HepG2 (cell line): Measurements from ENCODE around the gene IFIT1B. TPM values are rescaled to one million over a fixed set of nuclear protein-coding genes. Genes with fewer than 3 reads are reported as not detected.

Experiments used
- ADNP ChIP-seq: sonication (generic); formaldehyde crosslinking; IDR thresholded peaks from 2 replicates; pipeline ENCODE4 v1.4.0; 2020; ENCODE audit warnings: missing genetic modification reagents
- CREM ChIP-seq, 2 experiments: sonication (generic) in 1 of 2; formaldehyde crosslinking in 1 of 2; IDR thresholded peaks; 2 replicates each; pipeline versions ENCODE4 v1.4.0 to v1.6.1; 2016 to 2020; ENCODE audit warnings: antibody characterized with exemption in 1 of 2, mild to moderate bottlenecking in 1 of 2, missing genetic modification reagents in 1 of 2
- DNMT1 ChIP-seq: sonication (generic); formaldehyde crosslinking; IDR thresholded peaks from 2 replicates; pipeline ENCODE4 v1.5.1; 2020; ENCODE audit warnings: mild to moderate bottlenecking, missing genetic modification reagents
- EED ChIP-seq: sonication (generic); formaldehyde crosslinking; IDR thresholded peaks from 2 replicates; pipeline ENCODE4 v1.5.0; 2020; ENCODE audit warnings: mild to moderate bottlenecking, missing genetic modification reagents
- MYNN ChIP-seq: sonication (generic); formaldehyde crosslinking; IDR thresholded peaks from 2 replicates; pipeline ENCODE4 v1.4.0; 2020; ENCODE audit warnings: mild to moderate bottlenecking, low read depth, missing genetic modification reagents
- SIN3A ChIP-seq: IDR thresholded peaks from 2 replicates; pipeline ENCODE4 v1.6.1; 2011; ENCODE audit warnings: low read depth, mild to moderate bottlenecking, control low read depth, low read length, borderline replicate concordance
- TCF7L2 ChIP-seq: IDR thresholded peaks from 2 replicates; pipeline ENCODE4 v1.6.1; 2011; ENCODE audit warnings: mild to moderate bottlenecking, low read depth, low read length, moderate library complexity
- YEATS2 ChIP-seq: sonication (generic); formaldehyde crosslinking; IDR thresholded peaks from 2 replicates; pipeline ENCODE4 v1.4.0; 2020; ENCODE audit warnings: missing genetic modification reagents, borderline replicate concordance
- ZNF468 ChIP-seq: sonication (generic); formaldehyde crosslinking; IDR thresholded peaks from 2 replicates; pipeline ENCODE4 v1.8.0; 2022; ENCODE audit warnings: mild to moderate bottlenecking, moderate library complexity, missing genetic modification reagents
- ZNF543 ChIP-seq: sonication (generic); formaldehyde crosslinking; IDR thresholded peaks from 2 replicates; pipeline ENCODE4 v1.4.0; 2020; ENCODE audit warnings: mild to moderate bottlenecking, missing genetic modification reagents
- ZNF7 ChIP-seq: IDR thresholded peaks from 2 replicates; pipeline ENCODE4 v1.6.1; 2016; ENCODE audit warnings: missing biosample characterization, missing genetic modification reagents
- ZNF724P ChIP-seq: sonication (generic); formaldehyde crosslinking; IDR thresholded peaks from 2 replicates; pipeline ENCODE4 v1.8.0; 2022; ENCODE audit warnings: missing genetic modification reagents, borderline replicate concordance
- ZNF850 ChIP-seq: sonication (generic); formaldehyde crosslinking; conservative IDR thresholded peaks from 2 replicates; pipeline ENCODE4 v1.9.0; 2021; ENCODE audit warnings: mild to moderate bottlenecking, missing genetic modification reagents
- polyA plus RNA-seq, 8 experiments: library from polyadenylated mRNA; depleted of rRNA in 3 of 8; stranded (reverse) in 7 of 8; unstranded in 1 of 8; fragments of >200 nt; fragmentation: Illumina TruSeq in 4 of 8; extraction: Trizol in 4 of 8; gene quantifications; 2 replicates each; pipeline versions ENCODE4 v1.2.1 to v1.2.3, GENCODE V29; 2011 to 2016; ENCODE audit warnings: low read depth in 4 of 8, missing spikeins in 1 of 8, mixed read lengths in 1 of 8; ENCODE audit not compliant: insufficient read depth in 1 of 8
- total RNA-seq, 5 experiments: library from RNA; depleted of rRNA; stranded (reverse); fragments of >200 nt; fragmentation: Illumina TruSeq; extraction: Trizol; gene quantifications; 2 replicates each; pipeline ENCODE4 v1.2.3, GENCODE V29; 2016; ENCODE audit warnings: low read depth in 1 of 5
- TF ChIP-seq, protein P1 (sequence below): sonication (generic); formaldehyde crosslinking; IDR thresholded peaks from 2 replicates; pipeline ENCODE4 v1.8.1; 2022; ENCODE audit warnings: low read depth, mild to moderate bottlenecking, missing genetic modification reagents
- TF ChIP-seq, protein P2 (sequence below): sonication (generic); formaldehyde crosslinking; IDR thresholded peaks from 2 replicates; pipeline ENCODE4 v1.4.0; 2020; ENCODE audit warnings: missing genetic modification reagents
- TF ChIP-seq, protein P3 (sequence below): sonication (generic); formaldehyde crosslinking; IDR thresholded peaks from 2 replicates; pipeline ENCODE4 v1.4.0; 2020; ENCODE audit warnings: missing genetic modification reagents
- TF ChIP-seq, protein P4 (sequence below): sonication (generic); formaldehyde crosslinking; IDR thresholded peaks from 2 replicates; pipeline ENCODE4 v1.8.1; 2023; ENCODE audit warnings: mild to moderate bottlenecking, moderate library complexity, missing genetic modification reagents
- TF ChIP-seq, protein P5 (sequence below): sonication (generic); formaldehyde crosslinking; IDR thresholded peaks from 2 replicates; pipeline ENCODE4 v1.8.0; 2022; ENCODE audit warnings: missing genetic modification reagents, low read depth, mild to moderate bottlenecking, borderline replicate concordance

IFIT1B gene
- total and polyA plus RNA-seq, 2 of the 13 experiments (the other 11 are each of a cell fraction or from before 2014, with no cell fraction given) = not detected

DNA sequence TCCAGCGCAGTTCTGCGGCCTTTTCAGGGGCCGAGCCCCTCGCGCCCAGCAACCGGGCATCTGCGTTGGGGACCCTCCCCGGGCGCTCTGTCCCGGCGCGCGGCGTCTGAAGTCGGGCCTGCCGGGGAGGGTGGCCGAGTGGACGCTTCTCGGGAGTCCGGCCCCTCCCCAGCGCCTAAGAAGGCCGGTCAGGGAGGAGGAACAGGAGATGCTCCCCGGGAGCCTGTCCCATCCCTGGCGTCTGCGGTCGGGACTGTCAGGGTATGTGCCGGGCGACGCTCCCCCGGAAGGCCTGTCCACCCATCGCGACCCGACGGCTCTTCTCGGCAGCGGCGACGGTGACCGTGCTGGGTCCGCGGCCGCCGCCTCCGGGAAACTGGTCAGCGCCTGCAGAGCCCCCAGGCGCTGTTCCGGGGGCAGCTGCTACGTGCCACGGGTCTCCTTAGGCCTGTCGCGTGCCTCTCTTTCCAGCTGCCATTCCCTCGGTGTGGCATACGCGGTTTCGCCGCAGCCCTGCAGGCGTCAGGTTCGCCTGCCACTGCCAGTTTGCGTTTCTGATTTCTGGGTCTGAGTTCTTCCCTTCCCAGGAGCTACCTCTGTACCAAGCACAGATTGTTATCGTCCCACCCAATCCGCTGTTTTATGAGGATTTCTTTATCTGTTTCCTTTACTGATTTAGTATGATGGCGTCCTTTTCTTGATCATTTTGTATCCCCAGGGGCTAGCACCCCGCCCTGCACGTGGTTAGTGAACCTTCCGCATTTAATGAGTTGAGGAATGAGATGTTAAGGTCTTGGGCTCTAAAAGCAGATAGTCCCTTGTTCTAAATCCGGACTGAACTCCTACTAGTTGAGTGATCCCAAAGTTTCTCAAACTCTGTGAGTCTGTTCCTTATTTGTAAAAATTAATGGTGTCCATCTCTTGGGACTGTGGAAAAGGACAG is 37.3 kb downstream of the IFIT1B start (continued):
- TF ChIP-seq ZNF468 (CRISPR knock-in tag) (no peak), EED (CRISPR knock-in tag) (no peak), TCF7L2 (no peak), ADNP (CRISPR knock-in tag) (no peak), YEATS2 (peak; percentile 38; the same call in 1 of the 2 replicates), ZNF724P (no peak; the same call in 1 of the 2 replicates), ZNF7 (CRISPR knock-in tag) (no peak), SIN3A (no peak), ZNF850 (CRISPR knock-in tag) (no peak), ZNF543 (CRISPR knock-in tag) (no peak; the same call in 1 of the 2 replicates), DNMT1 (0 out of 2 replicates have a peak, but pooled peaks have one; percentile 24), MYNN (CRISPR knock-in tag) (no peak), CREM (IDR thresholded peaks at IDR 0.05) (no peak), CREM (CRISPR knock-in tag; IDR thresholded peaks at IDR 0.05) (no peak)
- TF ChIP-seq, protein P1, sequence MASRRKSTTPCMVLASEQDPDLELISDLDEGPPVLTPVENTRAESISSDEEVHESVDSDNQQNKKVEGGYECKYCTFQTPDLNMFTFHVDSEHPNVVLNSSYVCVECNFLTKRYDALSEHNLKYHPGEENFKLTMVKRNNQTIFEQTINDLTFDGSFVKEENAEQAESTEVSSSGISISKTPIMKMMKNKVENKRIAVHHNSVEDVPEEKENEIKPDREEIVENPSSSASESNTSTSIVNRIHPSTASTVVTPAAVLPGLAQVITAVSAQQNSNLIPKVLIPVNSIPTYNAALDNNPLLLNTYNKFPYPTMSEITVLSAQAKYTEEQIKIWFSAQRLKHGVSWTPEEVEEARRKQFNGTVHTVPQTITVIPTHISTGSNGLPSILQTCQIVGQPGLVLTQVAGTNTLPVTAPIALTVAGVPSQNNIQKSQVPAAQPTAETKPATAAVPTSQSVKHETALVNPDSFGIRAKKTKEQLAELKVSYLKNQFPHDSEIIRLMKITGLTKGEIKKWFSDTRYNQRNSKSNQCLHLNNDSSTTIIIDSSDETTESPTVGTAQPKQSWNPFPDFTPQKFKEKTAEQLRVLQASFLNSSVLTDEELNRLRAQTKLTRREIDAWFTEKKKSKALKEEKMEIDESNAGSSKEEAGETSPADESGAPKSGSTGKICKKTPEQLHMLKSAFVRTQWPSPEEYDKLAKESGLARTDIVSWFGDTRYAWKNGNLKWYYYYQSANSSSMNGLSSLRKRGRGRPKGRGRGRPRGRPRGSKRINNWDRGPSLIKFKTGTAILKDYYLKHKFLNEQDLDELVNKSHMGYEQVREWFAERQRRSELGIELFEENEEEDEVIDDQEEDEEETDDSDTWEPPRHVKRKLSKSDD (CRISPR knock-in tag) = no peak
- TF ChIP-seq, protein P2, sequence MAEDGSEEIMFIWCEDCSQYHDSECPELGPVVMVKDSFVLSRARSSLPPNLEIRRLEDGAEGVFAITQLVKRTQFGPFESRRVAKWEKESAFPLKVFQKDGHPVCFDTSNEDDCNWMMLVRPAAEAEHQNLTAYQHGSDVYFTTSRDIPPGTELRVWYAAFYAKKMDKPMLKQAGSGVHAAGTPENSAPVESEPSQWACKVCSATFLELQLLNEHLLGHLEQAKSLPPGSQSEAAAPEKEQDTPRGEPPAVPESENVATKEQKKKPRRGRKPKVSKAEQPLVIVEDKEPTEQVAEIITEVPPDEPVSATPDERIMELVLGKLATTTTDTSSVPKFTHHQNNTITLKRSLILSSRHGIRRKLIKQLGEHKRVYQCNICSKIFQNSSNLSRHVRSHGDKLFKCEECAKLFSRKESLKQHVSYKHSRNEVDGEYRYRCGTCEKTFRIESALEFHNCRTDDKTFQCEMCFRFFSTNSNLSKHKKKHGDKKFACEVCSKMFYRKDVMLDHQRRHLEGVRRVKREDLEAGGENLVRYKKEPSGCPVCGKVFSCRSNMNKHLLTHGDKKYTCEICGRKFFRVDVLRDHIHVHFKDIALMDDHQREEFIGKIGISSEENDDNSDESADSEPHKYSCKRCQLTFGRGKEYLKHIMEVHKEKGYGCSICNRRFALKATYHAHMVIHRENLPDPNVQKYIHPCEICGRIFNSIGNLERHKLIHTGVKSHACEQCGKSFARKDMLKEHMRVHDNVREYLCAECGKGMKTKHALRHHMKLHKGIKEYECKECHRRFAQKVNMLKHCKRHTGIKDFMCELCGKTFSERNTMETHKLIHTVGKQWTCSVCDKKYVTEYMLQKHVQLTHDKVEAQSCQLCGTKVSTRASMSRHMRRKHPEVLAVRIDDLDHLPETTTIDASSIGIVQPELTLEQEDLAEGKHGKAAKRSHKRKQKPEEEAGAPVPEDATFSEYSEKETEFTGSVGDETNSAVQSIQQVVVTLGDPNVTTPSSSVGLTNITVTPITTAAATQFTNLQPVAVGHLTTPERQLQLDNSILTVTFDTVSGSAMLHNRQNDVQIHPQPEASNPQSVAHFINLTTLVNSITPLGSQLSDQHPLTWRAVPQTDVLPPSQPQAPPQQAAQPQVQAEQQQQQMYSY (CRISPR knock-in tag) = no peak
- TF ChIP-seq, protein P3, sequence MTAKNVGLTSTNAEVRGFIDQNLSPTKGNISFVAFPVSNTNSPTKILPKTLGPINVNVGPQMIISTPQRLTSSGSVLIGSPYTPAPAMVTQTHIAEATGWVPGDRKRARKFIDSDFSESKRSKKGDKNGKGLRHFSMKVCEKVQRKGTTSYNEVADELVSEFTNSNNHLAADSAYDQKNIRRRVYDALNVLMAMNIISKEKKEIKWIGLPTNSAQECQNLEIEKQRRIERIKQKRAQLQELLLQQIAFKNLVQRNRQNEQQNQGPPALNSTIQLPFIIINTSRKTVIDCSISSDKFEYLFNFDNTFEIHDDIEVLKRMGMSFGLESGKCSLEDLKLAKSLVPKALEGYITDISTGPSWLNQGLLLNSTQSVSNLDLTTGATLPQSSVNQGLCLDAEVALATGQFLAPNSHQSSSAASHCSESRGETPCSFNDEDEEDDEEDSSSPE (CRISPR knock-in tag) = no peak
- TF ChIP-seq, protein P4, sequence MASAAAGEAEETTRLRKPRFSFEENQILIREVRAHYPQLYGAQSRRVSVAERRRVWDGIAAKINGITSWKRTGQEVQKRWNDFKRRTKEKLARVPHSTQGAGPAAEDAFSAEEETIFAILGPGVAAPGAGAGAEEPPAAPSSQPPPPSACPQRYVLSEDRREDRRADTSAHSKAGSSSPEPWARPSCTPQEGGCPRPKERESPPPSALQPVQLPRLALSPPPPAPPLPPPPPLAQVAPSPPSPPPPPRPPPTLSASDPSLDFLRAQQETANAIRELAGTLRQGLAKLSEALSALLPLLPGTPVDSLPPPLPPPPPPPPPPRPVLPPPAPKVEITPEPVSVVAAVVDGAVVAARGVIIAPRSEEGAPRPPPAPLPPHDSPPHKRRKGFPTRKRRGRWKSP = peak; percentile 79
- TF ChIP-seq, protein P5, sequence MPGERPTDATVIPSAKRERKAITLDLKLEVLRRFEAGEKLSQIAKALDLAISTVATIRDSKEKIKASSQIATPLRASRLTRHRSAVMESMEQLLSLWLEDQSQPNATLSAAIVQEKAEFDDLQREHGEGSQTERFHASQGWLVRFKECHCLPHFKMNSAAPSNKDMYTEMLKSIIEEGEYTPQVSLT (CRISPR knock-in tag) = no peak
